ENCODE measurements around the gene LYRM1. TPM values are rescaled to one million over a fixed set of nuclear protein-coding genes. Genes with fewer than 3 reads are reported as not detected.
"Not testable (repeated sequence)": the region's sequence is repeated elsewhere in the genome, so short reads cannot be mapped to it uniquely, and the experiment has no call there.

The LYRM1 gene
- total and polyA plus RNA-seq, 8 donors, result 9.9 to 30.9 (median 15.5) TPM

GRCh38 chr16:20860361-20860760, 40.2 kb upstream of the LYRM1 start:
- FAIRE-seq (no peak), ATAC-seq (no peak), DNase-seq (no peak)
- no peak overlapping the region for H3K27ac ChIP-seq
- peaks cover 3 to 5% (median 3%) of the 10 kb centered on the region in 3 donors for H3K4me1 ChIP-seq
- 77 to 87% methylated on average over 4 of the region's 4 CpGs for WGBS, 2 donors
- no peak for TF ChIP-seq CTCF (IDR thresholded peaks at IDR 0.05)
- no peak overlapping the region for H3K4me3 ChIP-seq
- no peaks in the 10 kb centered on the region for H3K9me3 ChIP-seq
- intact Hi-C loops (cut with DNase I), result no loop called here
- no peaks in the 10 kb centered on the region for H3K27me3 ChIP-seq
- peaks cover 0 to 9% (median 3%) of the 10 kb centered on the region in 3 donors for H3K36me3 ChIP-seq

GRCh38 chr16:20860995-20861394, 39.6 kb upstream of the LYRM1 start:
- H3K27me3 ChIP-seq; DNase-seq; ATAC-seq; intact Hi-C loops (cut with DNase I); H3K4me3 ChIP-seq; H3K27ac ChIP-seq; H3K9me3 ChIP-seq; FAIRE-seq; H3K36me3 ChIP-seq: not testable (repeated sequence)
- WGBS, 2 donors, result 85 to 91% methylated on average over 3 to 4 of the region's 4 CpGs
- peaks cover 9 to 12% (median 10%) of the 10 kb centered on the region in 3 donors for H3K4me1 ChIP-seq

- no peaks in the 10 kb centered on the region for H3K27me3 ChIP-seq
- no peaks in the 10 kb centered on the region for H3K9me3 ChIP-seq
- ATAC-seq (no peak), FAIRE-seq (no peak), DNase-seq (no peak)
- peaks cover 19 to 25% (median 23%) of the 10 kb centered on the region in 3 donors for H3K4me1 ChIP-seq
- intact Hi-C loops (cut with DNase I), result no loop called here
- H3K27ac ChIP-seq, result no peak overlapping the region
- TF ChIP-seq CTCF (IDR thresholded peaks at IDR 0.05), result no peak
- H3K4me3 ChIP-seq, result no peak overlapping the region
- 91 to 95% methylated on average over 21 of the region's 21 CpGs for WGBS, 2 donors
- H3K36me3 ChIP-seq, result peaks cover 0 to 9% (median 3%) of the 10 kb centered on the region in 3 donors
These were observed 38.2 kb upstream of the LYRM1 start for GRCh38 chr16:20862162-20862960.

- FAIRE-seq; H3K9me3 ChIP-seq; H3K36me3 ChIP-seq; DNase-seq; H3K27ac ChIP-seq; H3K4me3 ChIP-seq; intact Hi-C loops (cut with DNase I); H3K27me3 ChIP-seq; ATAC-seq: not testable (repeated sequence)
- WGBS, 2 donors, result 93 to 96% methylated on average over 6 of the region's 6 CpGs
- peaks cover 33 to 37% (median 34%) of the 10 kb centered on the region in 3 donors for H3K4me1 ChIP-seq
These were observed 36.2 kb upstream of the LYRM1 start for GRCh38 chr16:20864376-20864775.

GRCh38 chr16:20865420-20866131, 35.0 kb upstream of the LYRM1 start:
- no peak for FAIRE-seq
- H3K27me3 ChIP-seq, result no peaks in the 10 kb centered on the region
- peaks cover 0 to 9% (median 3%) of the 10 kb centered on the region in 3 donors for H3K36me3 ChIP-seq
- H3K9me3 ChIP-seq, result no peaks in the 10 kb centered on the region
- intact Hi-C loops (cut with DNase I), result no loop called here
- peaks cover 33 to 38% (median 34%) of the 10 kb centered on the region in 3 donors for H3K4me1 ChIP-seq
- DNase-seq, result no peak
- TF ChIP-seq CTCF (IDR thresholded peaks at IDR 0.05), result no peak
- no peak for ATAC-seq
- WGBS, 2 donors, result 84 to 86% methylated on average over 6 of the region's 6 CpGs
- peak overlapping the region in 3 of 4 donors; percentile 26 to 56 (median 48) for H3K27ac ChIP-seq
- H3K4me3 ChIP-seq, result no peak overlapping the region
